Keratinocyte (primary cell): Measurements from ENCODE around the gene CEP78. TPM values are rescaled to one million over a fixed set of nuclear protein-coding genes. Genes with fewer than 3 reads are reported as not detected.

Experiments
- DNase-seq: peaks from one replicate; pipeline ENCODE4 v3.0.0-alpha.2; 2011; ENCODE audit warnings: low read depth, missing footprints, low spot score
- FAIRE-seq: peaks from 2 replicates; lab custom pipeline; 2011; peaks lifted over from hg19 to GRCh38; lab: Jason Lieb, UNC
- H2AFZ ChIP-seq: 2 replicates; pipeline ENCODE4 v1.6.0; 2012; ENCODE audit warnings: low read length, control low read depth, inconsistent platforms; ENCODE audit not compliant: control insufficient read depth
- H3K27ac ChIP-seq: 2 replicates; pipeline ENCODE4 v1.5.1; 2011; ENCODE audit warnings: low read length; ENCODE audit not compliant: control insufficient read depth, insufficient read depth
- H3K27me3 ChIP-seq: 3 replicates; pipeline ENCODE4 v1.6.0; 2011; ENCODE audit warnings: low read length; ENCODE audit not compliant: control insufficient read depth, insufficient read depth; ENCODE audit errors: extremely low read depth
- H3K36me3 ChIP-seq, 2 experiments: 2 replicates in 1 of 2; 3 replicates in 1 of 2; pipeline ENCODE4 v1.5.1; 2011; ENCODE audit warnings: low read length in 2 of 2, mild to moderate bottlenecking in 1 of 2; ENCODE audit not compliant: control insufficient read depth in 2 of 2, insufficient read depth in 2 of 2; ENCODE audit errors: extremely low read depth in 1 of 2
- H3K4me1 ChIP-seq: 3 replicates; pipeline ENCODE4 v1.5.1; 2011; ENCODE audit warnings: low read length; ENCODE audit not compliant: control insufficient read depth, insufficient read depth; ENCODE audit errors: extremely low read depth
- H3K4me2 ChIP-seq: 3 replicates; pipeline ENCODE4 v1.6.0; 2011; ENCODE audit warnings: low read depth, low read length; ENCODE audit not compliant: control insufficient read depth, insufficient read depth; ENCODE audit errors: extremely low read depth
- H3K4me3 ChIP-seq, 3 experiments: fragments of 200-600 bp in 1 of 3; sonication (generic) in 1 of 3; 2 replicates in 2 of 3; 3 replicates in 1 of 3; pipeline ENCODE4 v1.5.1; 2011 to 2016; ENCODE audit warnings: low read length in 3 of 3, mild to moderate bottlenecking in 3 of 3, control low read depth in 2 of 3, inconsistent platforms in 1 of 3, low read depth in 1 of 3, mixed read lengths in 1 of 3, mixed run types in 1 of 3, moderate library complexity in 1 of 3; ENCODE audit not compliant: control insufficient read depth in 2 of 3, insufficient read depth in 2 of 3; ENCODE audit errors: extremely low read depth in 1 of 3
- H3K79me2 ChIP-seq: 2 replicates; pipeline ENCODE4 v1.6.0; 2012; ENCODE audit warnings: low read length; ENCODE audit not compliant: control insufficient read depth, insufficient read depth
- H3K9ac ChIP-seq: 3 replicates; pipeline ENCODE4 v1.6.0; 2011; ENCODE audit warnings: low read length; ENCODE audit not compliant: control insufficient read depth, insufficient read depth; ENCODE audit errors: extremely low read depth
- H3K9me1 ChIP-seq: 3 replicates; pipeline ENCODE4 v1.6.0; 2011; ENCODE audit warnings: low read length; ENCODE audit not compliant: control insufficient read depth, insufficient read depth; ENCODE audit errors: extremely low read depth
- H3K9me3 ChIP-seq: 2 replicates; pipeline ENCODE4 v1.5.1; 2012; ENCODE audit warnings: low read depth, low read length; ENCODE audit not compliant: control insufficient read depth
- H4K20me1 ChIP-seq: 3 replicates; pipeline ENCODE4 v1.6.0; 2011; ENCODE audit warnings: low read length; ENCODE audit not compliant: control insufficient read depth, insufficient read depth; ENCODE audit errors: extremely low read depth
- CTCF ChIP-seq, 3 experiments: IDR thresholded peaks in 1 of 3; conservative IDR thresholded peaks in 1 of 3; optimal IDR thresholded peaks in 1 of 3; 2 replicates in 2 of 3; 3 replicates in 1 of 3; pipeline versions ENCODE3 to v1.5.1; 2011; ENCODE audit warnings: low read length in 3 of 3, mild to moderate bottlenecking in 3 of 3, moderate library complexity in 2 of 3, control low read depth in 1 of 3, inconsistent platforms in 1 of 3; ENCODE audit not compliant: insufficient read depth in 2 of 3; ENCODE audit errors: extremely low read depth in 1 of 3
- EZH2 ChIP-seq: IDR thresholded peaks from one replicate; pipeline ENCODE4 v1.6.1; 2012; ENCODE audit warnings: inconsistent platforms, mild to moderate bottlenecking, low read length, moderate library complexity
- dilution Hi-C: fragments of 300-500 bp; cut with MboI; formaldehyde crosslinking; loops from one replicate; pipeline ENCODE4 v1.7.0; 2020; ENCODE audit warnings: low sequenced_read_pairs; ENCODE audit not compliant: extremely low pct_ligation_motif_present
- polyA plus RNA-seq, 5 experiments: library from polyadenylated mRNA; depleted of rRNA in 3 of 5; stranded (reverse) in 3 of 5; stranded (forward) in 1 of 5; unstranded in 1 of 5; fragments of >200 nt; gene quantifications; 1 replicate in 1 of 5; 2 replicates in 3 of 5; 3 replicates in 1 of 5; pipeline versions ENCODE4 v1.2.1 to v1.2.3, GENCODE V29; 2011 to 2012; ENCODE audit warnings: missing spikeins in 2 of 5, low read depth in 1 of 5, low replicate concordance in 1 of 5

The CEP78 gene
- polyA plus RNA-seq, 1 donor (not counting 4 experiments of a cell fraction or from before 2014, with no cell fraction given) = 13.2 TPM

GRCh38 chr9:78321505-78321904 is 85.6 kb downstream of the CEP78 start:
- no peak overlapping the region for H3K9ac ChIP-seq
- dilution Hi-C loops = no loop called here
- H3K79me2 ChIP-seq = no peaks in the 10 kb centered on the region
- H3K9me3 ChIP-seq = no peaks in the 10 kb centered on the region
- no peak overlapping the region for H3K4me3 ChIP-seq
- FAIRE-seq (no peak), DNase-seq (no peak)
- H2AFZ ChIP-seq = no peak overlapping the region
- H4K20me1 ChIP-seq = no peaks in the 10 kb centered on the region
- no peaks in the 10 kb centered on the region for H3K27me3 ChIP-seq
- no peaks in the 10 kb centered on the region for H3K9me1 ChIP-seq
- no peak overlapping the region for H3K27ac ChIP-seq
- TF ChIP-seq EZH2 (no peak), CTCF (optimal IDR thresholded peaks at IDR 0.05 in 1 of 3, IDR thresholded peaks at IDR 0.05 in 1 of 3, conservative IDR thresholded peaks at IDR 0.05 in 1 of 3; ENCODE audit: extremely low read depth in 1 of 3, insufficient read depth in 2 of 3, low read length in 3 of 3) (no peak)
- no peaks in the 10 kb centered on the region for H3K4me1 ChIP-seq
- peaks cover 2 to 45% of the 10 kb centered on the region in 2 experiments for H3K36me3 ChIP-seq
- H3K4me2 ChIP-seq = no peak overlapping the region

GRCh38 chr9:78324068-78324650 is 88.3 kb downstream of the CEP78 start:
- no peak for DNase-seq

More at GRCh38 chr9:78324068-78324650, 88.3 kb downstream of the CEP78 start:
- no peaks in the 10 kb centered on the region for H3K9me3 ChIP-seq
- FAIRE-seq = no peak
- H3K27me3 ChIP-seq = no peaks in the 10 kb centered on the region
- dilution Hi-C loops = no loop called here
- no peak overlapping the region for H3K9ac ChIP-seq
- no peak overlapping the region for H2AFZ ChIP-seq
- no peak overlapping the region for H3K4me3 ChIP-seq
- peaks cover 0 to 36% of the 10 kb centered on the region in 2 experiments for H3K36me3 ChIP-seq
- no peak overlapping the region for H3K4me2 ChIP-seq
- H3K4me1 ChIP-seq = no peaks in the 10 kb centered on the region
- no peaks in the 10 kb centered on the region for H3K9me1 ChIP-seq
- no peak overlapping the region for H3K27ac ChIP-seq
- no peaks in the 10 kb centered on the region for H4K20me1 ChIP-seq
- H3K79me2 ChIP-seq = no peaks in the 10 kb centered on the region
- TF ChIP-seq EZH2 (no peak), CTCF (optimal IDR thresholded peaks at IDR 0.05 in 1 of 3, IDR thresholded peaks at IDR 0.05 in 1 of 3, conservative IDR thresholded peaks at IDR 0.05 in 1 of 3; ENCODE audit: extremely low read depth in 1 of 3, insufficient read depth in 2 of 3, low read length in 3 of 3) (no peak)
